Uterus (tissue), 2 donors: ENCODE data around the gene CEACAM18.

ENCODE experiments used
- POLR2A ChIP-seq, 2 donors: fragments of 450-650 bp; IDR thresholded peaks; one replicate each; pipeline ENCODE4 v1.6.1; 2016; ENCODE audit warnings: antibody characterized with exemption in 2 of 2, mild to moderate bottlenecking in 1 of 2, moderate library complexity in 1 of 2
- TF ChIP-seq, protein P1 (sequence below), 4 experiments: fragments of 200-600 bp in 2 of 4; fragments of 450-650 bp in 2 of 4; sonication (generic) in 2 of 4; IDR thresholded peaks; one replicate each; pipeline ENCODE4 v1.5.1; 2016 to 2019; ENCODE audit warnings: antibody characterized with exemption in 4 of 4, mild to moderate bottlenecking in 2 of 4, moderate library complexity in 1 of 4

DNA sequence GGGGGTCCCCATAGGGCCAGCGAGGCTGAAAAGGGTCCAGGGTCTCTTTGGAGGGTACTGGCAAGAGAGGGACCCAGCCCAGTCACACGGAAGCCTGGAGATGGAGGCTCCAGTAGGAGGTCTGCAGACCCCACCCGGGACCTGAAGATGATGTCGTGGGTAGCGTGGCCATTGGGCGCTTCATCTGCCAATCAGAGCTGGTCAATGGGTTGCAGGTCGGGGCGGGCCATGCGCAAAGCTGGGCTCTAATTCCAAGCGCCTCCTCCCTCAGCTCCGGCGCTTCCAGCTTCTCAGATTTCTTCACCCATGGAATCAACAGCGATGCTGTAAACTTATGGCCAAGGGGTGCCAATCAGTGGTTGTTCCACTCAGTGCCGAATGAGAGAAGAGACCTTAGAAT, 12.3 kb downstream of the CEACAM18 start:
- TF ChIP-seq, protein P1, sequence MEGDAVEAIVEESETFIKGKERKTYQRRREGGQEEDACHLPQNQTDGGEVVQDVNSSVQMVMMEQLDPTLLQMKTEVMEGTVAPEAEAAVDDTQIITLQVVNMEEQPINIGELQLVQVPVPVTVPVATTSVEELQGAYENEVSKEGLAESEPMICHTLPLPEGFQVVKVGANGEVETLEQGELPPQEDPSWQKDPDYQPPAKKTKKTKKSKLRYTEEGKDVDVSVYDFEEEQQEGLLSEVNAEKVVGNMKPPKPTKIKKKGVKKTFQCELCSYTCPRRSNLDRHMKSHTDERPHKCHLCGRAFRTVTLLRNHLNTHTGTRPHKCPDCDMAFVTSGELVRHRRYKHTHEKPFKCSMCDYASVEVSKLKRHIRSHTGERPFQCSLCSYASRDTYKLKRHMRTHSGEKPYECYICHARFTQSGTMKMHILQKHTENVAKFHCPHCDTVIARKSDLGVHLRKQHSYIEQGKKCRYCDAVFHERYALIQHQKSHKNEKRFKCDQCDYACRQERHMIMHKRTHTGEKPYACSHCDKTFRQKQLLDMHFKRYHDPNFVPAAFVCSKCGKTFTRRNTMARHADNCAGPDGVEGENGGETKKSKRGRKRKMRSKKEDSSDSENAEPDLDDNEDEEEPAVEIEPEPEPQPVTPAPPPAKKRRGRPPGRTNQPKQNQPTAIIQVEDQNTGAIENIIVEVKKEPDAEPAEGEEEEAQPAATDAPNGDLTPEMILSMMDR (IDR thresholded peaks at IDR 0.05) = no peak
- TF ChIP-seq POLR2A (IDR thresholded peaks at IDR 0.05) = no peak
